Transverse colon (tissue), 4 donors: ENCODE measurements around the gene PRTN3.

ENCODE experiments used
- CTCF ChIP-seq, 5 experiments: fragments of 200-600 bp in 3 of 5; fragments of 450-650 bp in 2 of 5; sonication (generic) in 3 of 5; IDR thresholded peaks; 1 replicate in 2 of 5; 2 replicates in 3 of 5; pipeline ENCODE4 v1.5.1; 2016 to 2017; ENCODE audit warnings: antibody characterized with exemption in 5 of 5, inconsistent platforms in 3 of 5, mild to moderate bottlenecking in 2 of 5, moderate library complexity in 1 of 5
- POLR2A ChIP-seq: fragments of 450-650 bp; IDR thresholded peaks from one replicate; pipeline ENCODE4 v1.6.1; 2016; ENCODE audit warnings: antibody characterized with exemption, mild to moderate bottlenecking, moderate library complexity
- POLR2AphosphoS5 ChIP-seq, 3 donors: sonication (generic); formaldehyde crosslinking; IDR thresholded peaks; one replicate each; pipeline ENCODE4 v1.6.1; 2016; ENCODE audit warnings: antibody characterized with exemption in 3 of 3

GRCh38 chr19:845707-846521 lies 5.1 kb downstream of the PRTN3 start:
- TF ChIP-seq CTCF (IDR thresholded peaks at IDR 0.05) (no peak), POLR2A (no peak), POLR2AphosphoS5 (IDR thresholded peaks at IDR 0.05) (no peak)
